HG02798 (cell line): ENCODE results near the gene BMP8B.
A peak's percentile ranks its signal among the peaks of the same experiment; 100 is the strongest.

Experiments
- ATAC-seq: cut with Tn5 transposase; IDR thresholded peaks from one replicate; pipeline ENCODE4 v1.9.1; 2021; ENCODE audit warnings: mild to moderate bottlenecking; ENCODE audit not compliant: unreplicated experiment, poor library complexity

The BMP8B gene

GRCh38 chr1:39761016-39761415 is 27.6 kb downstream of the BMP8B start:
- ATAC-seq = no peak

GRCh38 chr1:39760074-39761008 is 28.3 kb downstream of the BMP8B start:
- ATAC-seq = no peak

- ATAC-seq = no peak
These were observed 29.3 kb downstream of the BMP8B start for GRCh38 chr1:39759436-39759726.

GRCh38 chr1:39758556-39759435 is 29.9 kb downstream of the BMP8B start:
- ATAC-seq = no peak

- ATAC-seq = no peak
These were observed 31.2 kb downstream of the BMP8B start for GRCh38 chr1:39757501-39757900.

- no peak for ATAC-seq
These were observed 32.6 kb downstream of the BMP8B start for GRCh38 chr1:39755965-39756659.

- no peak for ATAC-seq
These were observed 33.7 kb downstream of the BMP8B start for GRCh38 chr1:39754906-39755504.

- no peak for ATAC-seq
These were observed 34.6 kb downstream of the BMP8B start for GRCh38 chr1:39754026-39754570.

- ATAC-seq = no peak
These were observed 35.3 kb downstream of the BMP8B start for GRCh38 chr1:39753132-39754025.

GRCh38 chr1:39752703-39753102 is 36.0 kb downstream of the BMP8B start:
- no peak for ATAC-seq

- ATAC-seq = no peak
These were observed 37.1 kb downstream of the BMP8B start for GRCh38 chr1:39751595-39751994.

- ATAC-seq = no peak
These were observed 43.5 kb downstream of the BMP8B start for GRCh38 chr1:39745016-39745670.

GRCh38 chr1:39738622-39739366 is 49.9 kb downstream of the BMP8B start, which contains the start of gene PPIE:
Gene PPIE (plus strand): TSS chr1:39738882. CDS start chr1:39738901, 19 bp downstream.
- peak; percentile 91 for ATAC-seq

- ATAC-seq = no peak
These were observed 51.0 kb downstream of the BMP8B start for GRCh38 chr1:39737546-39738169.

- ATAC-seq = no peak
These were observed 52.9 kb downstream of the BMP8B start for GRCh38 chr1:39735731-39736130.

GRCh38 chr1:39733161-39733560 is 55.5 kb downstream of the BMP8B start:
- ATAC-seq = no peak

GRCh38 chr1:39732730-39733129 is 55.9 kb downstream of the BMP8B start:
- ATAC-seq = no peak
